ENCODE data around the gene PEPD.

GRCh38 chr19:33551676-33552075 lies 30.1 kb upstream of the PEPD start:
- TF ChIP-seq CTCF (IDR thresholded peaks at IDR 0.05) (no peak), POLR2A (IDR thresholded peaks at IDR 0.05) (no peak), EP300 (IDR thresholded peaks at IDR 0.05) (no peak)

All from tibial nerve (tissue), 4 donors.